ENCODE measurements around the gene NHLH2. TPM values are rescaled to one million over a fixed set of nuclear protein-coding genes. Genes with fewer than 3 reads are reported as not detected.

Gene NHLH2
- total RNA-seq, 1 experiment from 2014 or later, result 1.2 TPM

DNA sequence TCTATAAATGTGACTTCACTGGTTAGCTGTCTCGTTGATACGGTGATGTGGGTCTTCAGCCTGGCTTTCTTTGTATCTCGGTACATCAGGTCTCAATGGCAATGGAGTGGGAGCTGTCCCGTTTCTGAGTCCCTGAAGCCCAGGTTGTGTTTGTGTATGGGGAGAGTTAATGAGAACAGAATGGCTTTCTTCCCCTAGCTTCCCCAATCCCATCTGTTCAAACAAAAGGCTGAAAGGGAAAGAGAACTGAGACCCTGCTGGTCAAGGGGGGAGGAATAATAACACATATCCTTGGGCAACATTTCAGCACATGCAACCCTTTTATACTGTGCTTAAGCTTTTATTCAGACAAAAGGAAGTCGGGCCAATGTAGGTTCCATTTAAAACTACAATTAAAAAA lies 44.0 kb downstream of the NHLH2 start:
- Histone ChIP-seq H2BK5ac (ENCODE audit: insufficient read length, low read length) (no peak overlapping the region), H2BK20ac (ENCODE audit: low read depth, low read length, poor library complexity, severe bottlenecking) (no peak overlapping the region), H3K23me2 (ENCODE audit: insufficient read length, low read depth, low read length, poor library complexity, severe bottlenecking) (no peaks in the 10 kb centered on the region), H3K18ac (ENCODE audit: insufficient read length, low read depth, low read length) (no peak overlapping the region), H3K14ac (ENCODE audit: insufficient read depth, low read length) (no peak overlapping the region), H3K9me3 (ENCODE audit: control insufficient read depth, low read depth, low read length) (no peaks in the 10 kb centered on the region), H2BK12ac (ENCODE audit: insufficient read length, low read depth, low read length) (no peak overlapping the region), H3K56ac (ENCODE audit: insufficient read length, low read depth, low read length) (no peak overlapping the region), H3K27me3 (ENCODE audit: insufficient read depth, low read length) (no peaks in the 10 kb centered on the region; the same call in 1 of the 2 replicates), H2BK120ac (ENCODE audit: low read depth, low read length, poor library complexity, severe bottlenecking) (no peak overlapping the region), H4K8ac (replicated peaks; ENCODE audit: insufficient read length, low read depth, low read length) (no peak overlapping the region), H3K4me2 (ENCODE audit: insufficient read depth, insufficient read length, low read length) (peak overlapping the region; percentile 19), H4K91ac (ENCODE audit: insufficient read length, low read depth, low read length) (no peak overlapping the region), H3K79me1 (ENCODE audit: insufficient read depth, low read depth, low read length, poor library complexity, severe bottlenecking) (no peaks in the 10 kb centered on the region), H3T11ph (ENCODE audit: low read length) (no peak overlapping the region), H3K23ac (ENCODE audit: insufficient read length, low read depth, low read length) (no peak overlapping the region), H3K4ac (ENCODE audit: low read depth, low read length) (no peak overlapping the region), H4K5ac (ENCODE audit: insufficient read length, low read depth, low read length) (no peak overlapping the region), H2BK15ac (ENCODE audit: low read depth, low read length) (no peak overlapping the region), H2AK5ac (ENCODE audit: insufficient read length, low read length) (no peak overlapping the region), H2AFZ (ENCODE audit: low read length) (no peak overlapping the region), H4K20me1 (ENCODE audit: control insufficient read depth, insufficient read depth, insufficient read length) (no peaks in the 10 kb centered on the region), H3K79me2 (ENCODE audit: insufficient read depth, low read length) (no peaks in the 10 kb centered on the region), H3K9ac (ENCODE audit: extremely low read depth, insufficient read length, low read length) (no peak overlapping the region), H3K4me1 (ENCODE audit: insufficient read depth, low read length) (peaks cover 5% of the 10 kb centered on the region; the same call in 1 of the 2 replicates), H3K27ac (ENCODE audit: insufficient read length, low read depth, low read length) (no peak overlapping the region)
- Mint-ChIP-seq H3K27me3 (ENCODE audit: low read depth) (no peaks in the 10 kb centered on the region), H3K36me3 (ENCODE audit: insufficient read depth in 1 of 3, low read depth in 3 of 3) (no peaks in the 10 kb centered on the region), H3K9me3 (no peaks in the 10 kb centered on the region), H3K4me3 (no peak overlapping the region), H3K4me1 (peaks cover 26 to 33% of the 10 kb centered on the region in 2 experiments), H3K27ac (peak overlapping the region in 2 of 3 experiments; percentile 48 to 74; a peak in 2 of 7 replicates)
- WGBS (ENCODE audit: extremely low coverage, insufficient read length, low lambda C conversion rate), result no CpG with 5 or more reads among the region's 5 CpGs
- TF ChIP-seq, protein P1, sequence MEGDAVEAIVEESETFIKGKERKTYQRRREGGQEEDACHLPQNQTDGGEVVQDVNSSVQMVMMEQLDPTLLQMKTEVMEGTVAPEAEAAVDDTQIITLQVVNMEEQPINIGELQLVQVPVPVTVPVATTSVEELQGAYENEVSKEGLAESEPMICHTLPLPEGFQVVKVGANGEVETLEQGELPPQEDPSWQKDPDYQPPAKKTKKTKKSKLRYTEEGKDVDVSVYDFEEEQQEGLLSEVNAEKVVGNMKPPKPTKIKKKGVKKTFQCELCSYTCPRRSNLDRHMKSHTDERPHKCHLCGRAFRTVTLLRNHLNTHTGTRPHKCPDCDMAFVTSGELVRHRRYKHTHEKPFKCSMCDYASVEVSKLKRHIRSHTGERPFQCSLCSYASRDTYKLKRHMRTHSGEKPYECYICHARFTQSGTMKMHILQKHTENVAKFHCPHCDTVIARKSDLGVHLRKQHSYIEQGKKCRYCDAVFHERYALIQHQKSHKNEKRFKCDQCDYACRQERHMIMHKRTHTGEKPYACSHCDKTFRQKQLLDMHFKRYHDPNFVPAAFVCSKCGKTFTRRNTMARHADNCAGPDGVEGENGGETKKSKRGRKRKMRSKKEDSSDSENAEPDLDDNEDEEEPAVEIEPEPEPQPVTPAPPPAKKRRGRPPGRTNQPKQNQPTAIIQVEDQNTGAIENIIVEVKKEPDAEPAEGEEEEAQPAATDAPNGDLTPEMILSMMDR (conservative IDR thresholded peaks at IDR 0.05), result no peak
- no peak for DNase-seq
